ENCODE measurements around the gene GPR132.

Gene GPR132

GRCh38 chr14:105021656-105022275 lies 43.5 kb downstream of the GPR132 start:
- TF ChIP-seq RAD21 (IDR thresholded peaks at IDR 0.05; ENCODE audit: low read depth) (peak; percentile 4; the same call in 1 of the 2 replicates), TEAD4 (IDR thresholded peaks at IDR 0.05) (no peak)

GRCh38 chr14:105020815-105021655 lies 44.2 kb downstream of the GPR132 start, which contains the start of gene CDCA4:
Gene CDCA4, minus strand, starts transcription at chr14:105021083. Its CDS starts 9,154 bp downstream, at chr14:105011929.
- TF ChIP-seq EGR1 (IDR thresholded peaks at IDR 0.05) (peak; percentile 77), CEBPB (IDR thresholded peaks at IDR 0.05) (no peak), USF1 (IDR thresholded peaks at IDR 0.05) (peak; percentile 95), YY1 (IDR thresholded peaks at IDR 0.05; ENCODE audit: low read depth) (no peak), TCF12 (IDR thresholded peaks at IDR 0.05; ENCODE audit: low read depth) (no peak; the same call in 1 of the 2 replicates), MAX (IDR thresholded peaks at IDR 0.05) (peak; percentile 85; the same call in 1 of the 2 replicates), FOXM1 (IDR thresholded peaks at IDR 0.05; ENCODE audit: borderline replicate concordance, low read depth) (peak; percentile 23; the same call in 1 of the 2 replicates), EP300 (IDR thresholded peaks at IDR 0.05; ENCODE audit: borderline replicate concordance) (no peak), RAD21 (IDR thresholded peaks at IDR 0.05; ENCODE audit: low read depth) (no peak), NFIC (IDR thresholded peaks at IDR 0.05) (peak; percentile 4; the same call in 1 of the 2 replicates), REST (IDR thresholded peaks at IDR 0.05; ENCODE audit: low read depth) (no peak), TEAD4 (IDR thresholded peaks at IDR 0.05) (no peak), TAF1 (IDR thresholded peaks at IDR 0.05; ENCODE audit: low read depth) (peak; percentile 87), ZBTB7A (IDR thresholded peaks at IDR 0.05; ENCODE audit: low read depth) (no peak), CREB1 (IDR thresholded peaks at IDR 0.05; ENCODE audit: low read depth) (no peak)

- TF ChIP-seq CREB1 (IDR thresholded peaks at IDR 0.05; ENCODE audit: low read depth): no peak
- no peak for TF ChIP-seq ZBTB7A (IDR thresholded peaks at IDR 0.05; ENCODE audit: low read depth)
- TF ChIP-seq TCF12 (IDR thresholded peaks at IDR 0.05; ENCODE audit: low read depth): no peak
- TF ChIP-seq NFIC (IDR thresholded peaks at IDR 0.05): no peak
- no peak for TF ChIP-seq YY1 (IDR thresholded peaks at IDR 0.05; ENCODE audit: low read depth)
- TF ChIP-seq EP300 (IDR thresholded peaks at IDR 0.05; ENCODE audit: borderline replicate concordance): no peak
- TF ChIP-seq TEAD4 (IDR thresholded peaks at IDR 0.05): no peak
- no peak for TF ChIP-seq USF1 (IDR thresholded peaks at IDR 0.05)
Measured at GRCh38 chr14:105019861-105020814, 45.1 kb downstream of the GPR132 start.

- TF ChIP-seq REST (IDR thresholded peaks at IDR 0.05; ENCODE audit: low read depth): no peak
- no peak for TF ChIP-seq TCF12 (IDR thresholded peaks at IDR 0.05; ENCODE audit: low read depth)
- TF ChIP-seq EP300 (IDR thresholded peaks at IDR 0.05; ENCODE audit: borderline replicate concordance): no peak
- no peak for TF ChIP-seq MAX (IDR thresholded peaks at IDR 0.05)
- no peak for TF ChIP-seq TAF1 (IDR thresholded peaks at IDR 0.05; ENCODE audit: low read depth)
- TF ChIP-seq USF1 (IDR thresholded peaks at IDR 0.05): no peak
- no peak for TF ChIP-seq EGR1 (IDR thresholded peaks at IDR 0.05)
- no peak for TF ChIP-seq FOXM1 (IDR thresholded peaks at IDR 0.05; ENCODE audit: borderline replicate concordance, low read depth)
- TF ChIP-seq YY1 (IDR thresholded peaks at IDR 0.05; ENCODE audit: low read depth): no peak
- TF ChIP-seq CREB1 (IDR thresholded peaks at IDR 0.05; ENCODE audit: low read depth): no peak
- no peak for TF ChIP-seq ZBTB7A (IDR thresholded peaks at IDR 0.05; ENCODE audit: low read depth)
Measured at GRCh38 chr14:105018414-105018813, 46.8 kb downstream of the GPR132 start.
